Right atrium auricular region (tissue), 2 donors: ENCODE measurements around the gene ZNF281. TPM values are rescaled to one million over a fixed set of nuclear protein-coding genes. Genes with fewer than 3 reads are reported as not detected.
"Not testable (repeated sequence)": the region's sequence is repeated elsewhere in the genome, so short reads cannot be mapped to it uniquely, and the experiment has no call there.

Experiments
- DNase-seq: peaks from one replicate; pipeline ENCODE4 v3.0.0-alpha.2; 2019; ENCODE audit warnings: low spot score
- H3K27ac ChIP-seq, 2 donors: fragments of 200-600 bp; sonication (generic); 1 replicate in 1 of 2; 2 replicates in 1 of 2; pipeline ENCODE4 v1.5.1; 2016 to 2019
- H3K27me3 ChIP-seq, 2 donors: fragments of 200-600 bp; sonication (generic); one replicate each; pipeline versions ENCODE4 v1.5.1 to v1.6.0; 2017 to 2019
- H3K36me3 ChIP-seq: fragments of 200-600 bp; sonication (generic); one replicate; pipeline ENCODE4 v1.5.1; 2016
- H3K4me1 ChIP-seq, 2 donors: fragments of 200-600 bp; sonication (generic); one replicate each; pipeline versions ENCODE4 v1.5.1 to v1.6.0; 2017 to 2019
- H3K4me3 ChIP-seq, 2 donors: fragments of 200-600 bp; sonication (generic); 1 replicate in 1 of 2; 2 replicates in 1 of 2; pipeline ENCODE4 v1.5.1; 2017 to 2019; ENCODE audit warnings: mild to moderate bottlenecking in 1 of 2, moderate library complexity in 1 of 2
- H3K9me3 ChIP-seq, 2 donors: fragments of 200-600 bp; sonication (generic); one replicate each; pipeline ENCODE4 v1.5.1; 2019
- total RNA-seq, 2 donors: library from RNA; depleted of rRNA; stranded (reverse); fragments of >200 nt; gene quantifications; one replicate each; pipeline ENCODE4 v1.1.0, GENCODE V29; 2016
- TF ChIP-seq, protein P1 (sequence below), 2 donors: fragments of 200-600 bp; sonication (generic); IDR thresholded peaks; one replicate each; pipeline ENCODE4 v1.5.1; 2019; ENCODE audit warnings: antibody characterized with exemption in 2 of 2

Gene ZNF281
- total RNA-seq, 2 donors from 2014 or later, result 6.9 to 11.4 TPM

DNA sequence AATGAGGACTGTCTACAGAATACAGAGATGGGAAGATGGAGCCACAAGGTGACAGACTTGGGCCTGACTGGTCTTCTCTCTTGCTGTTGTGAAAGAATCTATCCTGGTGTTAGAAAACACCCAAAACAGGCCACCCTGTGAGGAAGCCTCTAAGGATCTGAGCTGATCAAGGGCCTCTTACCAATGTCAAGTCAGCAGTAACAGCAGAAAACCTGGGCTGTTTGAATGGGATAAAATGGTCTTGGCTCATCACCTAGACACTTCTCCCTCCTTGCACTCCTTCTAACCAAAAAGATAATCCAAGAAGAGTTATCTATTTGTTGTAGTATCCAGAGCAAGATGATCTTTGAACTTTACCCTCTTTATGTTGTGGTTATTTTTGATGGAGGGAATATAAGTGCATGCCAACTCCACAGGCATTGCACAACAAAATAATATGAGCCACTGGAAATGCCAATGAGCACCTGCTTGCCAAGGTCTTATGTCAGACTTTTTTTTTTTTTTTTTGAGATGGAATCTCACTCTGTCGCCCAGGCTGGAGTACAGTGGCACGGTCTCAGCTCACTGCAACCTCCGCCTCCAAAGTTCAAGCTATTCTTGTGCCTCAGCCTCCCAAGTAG is 32.8 kb upstream of the ZNF281 start:
- Histone ChIP-seq H3K27ac (no peak overlapping the region), H3K27me3 (no peaks in the 10 kb centered on the region), H3K9me3 (no peaks in the 10 kb centered on the region), H3K4me3 (no peak overlapping the region), H3K4me1 (no peaks in the 10 kb centered on the region), H3K36me3 (no peaks in the 10 kb centered on the region)
- TF ChIP-seq, protein P1, sequence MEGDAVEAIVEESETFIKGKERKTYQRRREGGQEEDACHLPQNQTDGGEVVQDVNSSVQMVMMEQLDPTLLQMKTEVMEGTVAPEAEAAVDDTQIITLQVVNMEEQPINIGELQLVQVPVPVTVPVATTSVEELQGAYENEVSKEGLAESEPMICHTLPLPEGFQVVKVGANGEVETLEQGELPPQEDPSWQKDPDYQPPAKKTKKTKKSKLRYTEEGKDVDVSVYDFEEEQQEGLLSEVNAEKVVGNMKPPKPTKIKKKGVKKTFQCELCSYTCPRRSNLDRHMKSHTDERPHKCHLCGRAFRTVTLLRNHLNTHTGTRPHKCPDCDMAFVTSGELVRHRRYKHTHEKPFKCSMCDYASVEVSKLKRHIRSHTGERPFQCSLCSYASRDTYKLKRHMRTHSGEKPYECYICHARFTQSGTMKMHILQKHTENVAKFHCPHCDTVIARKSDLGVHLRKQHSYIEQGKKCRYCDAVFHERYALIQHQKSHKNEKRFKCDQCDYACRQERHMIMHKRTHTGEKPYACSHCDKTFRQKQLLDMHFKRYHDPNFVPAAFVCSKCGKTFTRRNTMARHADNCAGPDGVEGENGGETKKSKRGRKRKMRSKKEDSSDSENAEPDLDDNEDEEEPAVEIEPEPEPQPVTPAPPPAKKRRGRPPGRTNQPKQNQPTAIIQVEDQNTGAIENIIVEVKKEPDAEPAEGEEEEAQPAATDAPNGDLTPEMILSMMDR (IDR thresholded peaks at IDR 0.05), result no peak
- no peak for DNase-seq

DNA sequence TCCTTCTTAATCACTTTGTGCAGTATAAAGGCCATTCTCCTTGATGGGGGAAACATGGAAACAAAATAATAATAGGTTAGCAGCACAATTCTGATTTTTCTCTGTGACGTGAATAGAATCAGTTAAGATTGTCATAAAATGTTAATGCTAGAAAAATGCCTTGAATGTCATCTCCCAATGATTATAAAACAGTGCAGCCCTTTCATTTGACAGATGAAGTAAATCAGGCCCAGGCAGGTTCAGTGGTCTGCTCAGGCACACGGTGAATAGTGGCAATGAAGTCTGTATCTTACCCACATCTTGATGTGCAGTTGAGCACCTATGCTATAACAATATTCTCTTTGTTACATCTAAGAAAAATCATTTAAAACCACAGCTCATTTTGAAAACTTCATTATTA is 32.2 kb upstream of the ZNF281 start:
- no peak for DNase-seq
- no peak overlapping the region for H3K27ac ChIP-seq
- H3K4me3 ChIP-seq, result no peak overlapping the region
- H3K4me1 ChIP-seq, result no peaks in the 10 kb centered on the region
- TF ChIP-seq, protein P1 (IDR thresholded peaks at IDR 0.05), result no peak
- no peaks in the 10 kb centered on the region for H3K9me3 ChIP-seq
- no peaks in the 10 kb centered on the region for H3K36me3 ChIP-seq
- H3K27me3 ChIP-seq, result no peaks in the 10 kb centered on the region

DNA sequence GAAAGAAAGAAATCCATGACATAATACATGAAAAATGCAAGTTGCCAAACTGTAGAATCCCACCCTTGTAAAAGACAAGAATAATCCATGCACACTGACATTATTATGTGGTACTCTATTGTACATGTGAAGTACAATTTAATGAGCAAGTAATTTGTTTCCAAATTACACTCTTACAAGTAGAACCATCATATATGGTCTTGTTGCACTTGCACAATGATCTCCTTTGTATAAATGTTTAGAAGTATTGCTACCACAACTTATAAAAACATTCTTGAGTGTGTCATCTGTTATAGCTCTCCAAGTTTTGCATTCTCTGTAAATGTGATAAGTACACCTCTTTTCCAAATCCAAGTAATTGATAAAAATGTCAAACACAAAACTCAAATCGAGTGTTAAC is 29.1 kb upstream of the ZNF281 start:
- Histone ChIP-seq H3K27ac (no peak overlapping the region), H3K36me3 (no peaks in the 10 kb centered on the region), H3K27me3 (no peaks in the 10 kb centered on the region), H3K9me3 (no peaks in the 10 kb centered on the region), H3K4me3 (no peak overlapping the region), H3K4me1 (no peaks in the 10 kb centered on the region)
- TF ChIP-seq, protein P1 (IDR thresholded peaks at IDR 0.05), result no peak
- DNase-seq, result no peak

DNA sequence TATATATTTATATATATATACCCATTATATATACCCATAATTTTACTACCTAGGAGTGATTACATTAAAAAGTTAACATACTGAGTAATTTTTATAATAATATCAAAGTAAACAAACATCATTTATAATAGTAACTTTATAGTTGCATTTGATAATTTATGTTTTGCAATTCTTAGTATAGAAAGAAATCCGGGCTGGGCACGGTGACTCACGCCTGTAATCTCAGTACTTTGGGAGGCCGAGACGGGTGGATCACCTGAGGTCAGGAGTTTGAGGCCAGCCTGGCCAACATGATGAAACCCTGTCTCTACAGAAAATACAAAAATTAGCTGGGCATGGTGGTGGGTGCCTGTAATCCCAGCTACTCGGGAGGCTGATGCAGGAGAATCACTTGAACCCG is 28.6 kb upstream of the ZNF281 start:
- H3K27me3 ChIP-seq, DNase-seq, H3K9me3 ChIP-seq, H3K4me1 ChIP-seq, H3K36me3 ChIP-seq, H3K27ac ChIP-seq, H3K4me3 ChIP-seq: not testable (repeated sequence)

DNA sequence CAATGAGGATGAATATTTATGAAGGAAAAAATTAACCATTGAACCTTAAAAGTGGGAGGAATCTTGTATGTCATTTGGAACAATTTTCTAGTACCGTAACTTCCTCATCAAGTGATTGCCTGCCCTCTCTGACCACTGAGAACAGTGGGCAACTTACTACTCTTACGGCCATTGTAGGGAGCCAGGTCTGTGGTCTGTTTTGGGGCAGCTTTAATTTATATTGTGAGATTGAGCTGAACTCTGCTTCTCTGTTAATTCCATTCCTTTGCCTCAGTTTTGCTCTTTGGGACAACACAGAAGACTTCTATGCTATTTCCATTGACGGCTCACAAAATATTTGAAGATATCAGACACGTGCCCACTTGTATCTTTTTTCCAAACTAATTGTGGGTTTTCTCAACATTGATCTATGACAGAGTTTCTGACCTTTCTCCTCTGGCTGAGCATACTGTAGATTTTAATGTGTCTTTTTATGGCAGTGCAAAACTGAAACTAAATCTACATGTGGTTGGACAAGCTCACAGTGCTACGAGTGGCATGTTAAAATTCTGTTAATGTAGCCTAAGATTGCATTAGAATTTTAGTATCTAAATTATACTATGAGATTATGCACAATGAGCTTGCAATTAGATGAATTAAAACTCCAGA is 27.8 kb upstream of the ZNF281 start:
- H3K9me3 ChIP-seq, result no peaks in the 10 kb centered on the region
- TF ChIP-seq, protein P1 (IDR thresholded peaks at IDR 0.05), result no peak
- no peaks in the 10 kb centered on the region for H3K27me3 ChIP-seq
- H3K36me3 ChIP-seq, result no peaks in the 10 kb centered on the region
- no peak overlapping the region for H3K27ac ChIP-seq
- DNase-seq, result no peak
- no peaks in the 10 kb centered on the region for H3K4me1 ChIP-seq
- no peak overlapping the region for H3K4me3 ChIP-seq

DNA sequence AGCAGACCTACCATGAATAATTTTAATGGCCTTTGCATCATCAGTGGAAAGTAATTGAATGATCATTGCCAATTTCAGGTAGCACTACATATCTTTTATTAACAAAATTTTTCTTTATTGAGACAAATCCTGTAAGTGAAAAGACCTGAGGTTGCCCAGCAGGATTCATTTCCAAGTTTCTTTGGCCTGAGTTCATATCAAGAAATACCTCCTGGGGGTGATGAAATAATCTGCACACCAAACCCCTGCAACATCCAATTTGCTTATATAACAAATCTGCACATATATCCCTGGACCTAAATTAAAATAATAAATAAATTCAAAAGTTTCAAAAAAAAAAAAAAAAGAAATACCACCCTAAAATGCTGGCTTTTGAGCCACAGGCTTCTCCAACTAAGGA is 27.3 kb upstream of the ZNF281 start:
- TF ChIP-seq, protein P1 (IDR thresholded peaks at IDR 0.05), result no peak
- Histone ChIP-seq H3K36me3 (no peaks in the 10 kb centered on the region), H3K27me3 (no peaks in the 10 kb centered on the region), H3K4me3 (no peak overlapping the region), H3K4me1 (no peaks in the 10 kb centered on the region), H3K9me3 (no peaks in the 10 kb centered on the region), H3K27ac (no peak overlapping the region)
- DNase-seq, result no peak
